SW480 (cell line): ENCODE measurements around the gene MFSD2B.
"Not testable (repeated sequence)": the region's sequence is repeated elsewhere in the genome, so short reads cannot be mapped to it uniquely, and the experiment has no call there.

ENCODE experiments used
- DNase-seq: peaks from one replicate; pipeline ENCODE4 v3.0.0-alpha.2; 2016; ENCODE audit warnings: low spot score

Gene MFSD2B, protein sequence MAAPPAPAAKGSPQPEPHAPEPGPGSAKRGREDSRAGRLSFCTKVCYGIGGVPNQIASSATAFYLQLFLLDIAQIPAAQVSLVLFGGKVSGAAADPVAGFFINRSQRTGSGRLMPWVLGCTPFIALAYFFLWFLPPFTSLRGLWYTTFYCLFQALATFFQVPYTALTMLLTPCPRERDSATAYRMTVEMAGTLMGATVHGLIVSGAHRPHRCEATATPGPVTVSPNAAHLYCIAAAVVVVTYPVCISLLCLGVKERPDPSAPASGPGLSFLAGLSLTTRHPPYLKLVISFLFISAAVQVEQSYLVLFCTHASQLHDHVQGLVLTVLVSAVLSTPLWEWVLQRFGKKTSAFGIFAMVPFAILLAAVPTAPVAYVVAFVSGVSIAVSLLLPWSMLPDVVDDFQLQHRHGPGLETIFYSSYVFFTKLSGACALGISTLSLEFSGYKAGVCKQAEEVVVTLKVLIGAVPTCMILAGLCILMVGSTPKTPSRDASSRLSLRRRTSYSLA

DNA sequence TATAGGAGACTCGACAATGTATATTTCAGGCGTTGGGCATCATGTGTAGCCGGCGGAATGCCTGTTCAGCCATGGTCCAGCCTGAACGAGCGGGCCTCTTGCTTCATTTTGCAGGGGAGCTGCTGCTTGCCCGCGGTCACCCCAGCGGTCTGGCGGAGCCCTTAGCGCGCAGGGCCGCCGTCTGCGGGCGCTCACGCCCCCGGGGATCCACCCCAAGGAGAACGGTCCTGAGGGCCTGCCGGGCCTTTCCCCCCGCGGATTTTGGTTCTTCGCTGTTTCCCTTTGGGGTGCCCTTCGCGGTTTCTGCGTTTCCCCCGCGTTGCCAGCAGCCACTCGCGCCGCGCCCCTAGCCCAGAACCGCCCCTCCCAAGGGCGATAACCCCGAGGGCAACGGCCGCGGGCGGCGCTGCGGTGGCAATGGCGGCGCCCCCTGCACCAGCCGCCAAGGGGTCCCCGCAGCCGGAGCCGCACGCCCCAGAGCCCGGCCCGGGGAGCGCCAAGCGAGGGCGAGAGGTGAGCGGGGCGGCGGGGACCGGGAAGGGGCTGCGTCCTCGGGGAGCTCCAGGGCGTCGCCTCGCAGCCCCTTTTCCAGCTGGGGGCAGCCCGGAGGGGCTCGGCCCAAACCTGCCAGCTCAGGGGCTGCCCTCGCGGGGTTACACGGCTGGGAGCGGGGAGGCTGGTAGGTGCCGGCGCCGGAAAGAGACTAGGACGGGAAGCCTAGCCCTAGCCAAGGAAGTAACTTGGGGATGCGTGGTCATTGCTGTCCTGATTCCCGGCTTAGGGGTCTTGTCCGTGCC lies at the start of gene MFSD2B:
Gene MFSD2B, plus strand, starts transcription at position 406 of the 797 bp plus-strand sequence. Its CDS starts 12 bp downstream, at position 418.
- peak; percentile 20 for DNase-seq

DNA sequence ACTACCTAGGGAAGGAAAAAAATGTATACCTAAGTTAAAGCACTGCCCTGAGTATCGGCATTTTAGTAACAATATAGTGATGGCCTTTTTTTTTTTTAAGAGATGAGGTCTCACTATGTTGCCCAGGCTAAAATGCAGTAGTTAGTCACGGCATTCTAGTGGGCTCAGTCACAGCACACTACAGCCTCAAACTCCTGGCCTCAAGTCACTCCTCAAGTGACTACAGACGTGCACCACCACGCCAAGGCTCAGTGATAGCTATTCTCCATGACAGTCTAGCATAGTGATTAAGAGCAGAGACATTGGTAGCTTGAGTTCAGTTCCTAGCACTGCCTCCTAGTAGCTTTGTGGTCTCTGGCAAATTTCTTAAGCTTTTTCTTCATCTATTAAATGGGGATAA lies 42.0 kb upstream of the MFSD2B start:
- no peak for DNase-seq

DNA sequence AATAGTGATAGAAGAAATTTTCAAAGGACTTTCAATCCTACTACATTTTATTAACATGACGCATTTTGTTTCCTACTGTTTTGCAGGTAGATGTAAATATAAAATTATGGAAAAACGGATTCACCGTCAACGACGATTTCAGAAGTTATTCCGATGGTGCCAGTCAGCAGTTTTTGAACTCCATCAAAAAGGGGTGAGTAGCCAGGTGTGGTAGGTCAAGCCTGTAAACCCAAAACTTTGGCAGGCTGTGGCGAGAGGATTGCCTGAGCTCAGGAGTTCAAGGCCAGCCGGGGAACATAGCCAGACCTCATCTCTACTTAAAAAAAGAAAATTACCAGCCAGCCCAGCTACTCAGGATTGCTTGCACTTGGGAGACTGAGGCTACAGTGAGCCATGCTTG lies 33.0 kb upstream of the MFSD2B start:
- DNase-seq = no peak

DNA sequence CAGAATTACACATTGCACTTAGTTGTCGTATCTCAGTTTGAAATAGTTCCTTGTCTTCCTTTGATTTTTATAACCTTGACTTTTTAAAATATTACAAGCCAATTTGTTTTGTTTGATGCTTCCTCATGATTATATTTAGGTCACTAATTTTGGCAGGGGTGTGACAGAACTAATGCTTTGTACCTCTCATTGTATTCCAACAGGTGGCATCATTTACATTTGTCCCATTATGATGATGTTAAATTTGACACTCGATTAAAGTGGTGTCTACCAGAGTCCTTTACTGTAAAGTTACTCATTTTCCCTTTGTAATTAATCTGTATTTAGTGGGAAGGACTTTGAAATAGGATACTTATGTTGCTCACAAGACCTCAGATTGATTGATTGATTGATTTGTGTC lies 21.5 kb upstream of the MFSD2B start:
- DNase-seq = peak; percentile 51

DNA sequence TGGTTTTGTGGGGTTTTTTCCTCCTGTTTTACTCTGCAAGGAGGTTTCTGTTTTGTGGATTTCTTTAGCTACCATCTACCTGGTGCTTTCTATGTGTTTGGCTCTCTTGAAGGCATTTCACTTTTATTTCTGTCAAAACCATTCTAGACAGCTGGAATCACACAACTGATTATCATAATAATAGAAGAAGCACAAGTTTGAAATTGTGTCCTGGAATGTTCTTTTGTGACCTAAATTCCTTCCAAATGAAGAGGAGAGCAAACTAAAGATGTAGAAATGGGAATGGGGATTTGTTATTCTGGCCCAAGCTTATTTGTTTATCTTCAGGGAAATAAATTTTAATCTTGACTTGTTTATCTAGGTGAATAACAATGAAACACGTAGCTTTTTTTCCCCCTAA lies 17.0 kb upstream of the MFSD2B start:
- no peak for DNase-seq

DNA sequence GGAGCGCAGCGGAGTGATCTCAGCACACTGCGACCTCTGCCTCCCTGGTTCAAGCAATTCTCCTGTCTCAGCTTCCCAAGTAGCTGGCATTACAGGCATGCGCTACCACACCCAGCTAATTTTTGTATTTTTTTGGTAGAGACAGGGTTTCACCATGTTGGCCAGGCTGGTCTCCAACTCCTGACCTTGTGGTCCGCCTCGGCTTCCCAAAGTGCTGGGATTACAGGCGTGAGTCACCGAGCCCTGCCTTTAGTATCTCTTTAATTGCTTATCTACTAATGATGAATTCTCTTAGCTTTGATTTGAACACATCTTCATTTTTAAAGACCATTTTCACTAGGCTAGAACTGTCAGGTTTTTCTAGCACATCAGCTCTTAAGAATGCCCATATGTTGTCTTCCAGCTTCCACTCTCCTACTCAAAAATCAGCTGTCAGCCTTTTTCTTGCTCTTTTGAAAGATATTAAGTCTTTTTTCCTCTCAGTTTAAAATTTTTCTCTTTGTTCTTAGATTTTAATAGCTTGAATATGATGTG lies 16.1 kb upstream of the MFSD2B start:
- no peak for DNase-seq

DNA sequence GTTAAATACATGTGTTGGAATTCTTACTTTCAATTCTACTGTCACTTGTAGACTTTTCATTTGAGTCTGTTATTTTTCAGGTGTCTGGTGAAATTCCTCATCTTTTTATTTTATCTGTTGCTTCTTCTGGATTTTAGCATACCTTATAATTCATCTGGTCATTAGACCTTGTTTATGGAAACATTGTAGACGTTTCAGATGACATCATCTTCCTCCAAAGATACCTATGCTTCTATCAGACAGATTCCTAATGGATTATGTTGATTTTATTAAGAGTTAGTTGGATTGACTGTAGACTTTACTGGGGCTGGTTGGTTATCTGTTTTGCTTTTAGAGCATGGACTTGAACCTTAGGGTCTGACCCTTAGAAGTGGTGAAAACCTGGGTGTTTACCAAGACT lies 15.3 kb upstream of the MFSD2B start:
- DNase-seq = no peak

DNA sequence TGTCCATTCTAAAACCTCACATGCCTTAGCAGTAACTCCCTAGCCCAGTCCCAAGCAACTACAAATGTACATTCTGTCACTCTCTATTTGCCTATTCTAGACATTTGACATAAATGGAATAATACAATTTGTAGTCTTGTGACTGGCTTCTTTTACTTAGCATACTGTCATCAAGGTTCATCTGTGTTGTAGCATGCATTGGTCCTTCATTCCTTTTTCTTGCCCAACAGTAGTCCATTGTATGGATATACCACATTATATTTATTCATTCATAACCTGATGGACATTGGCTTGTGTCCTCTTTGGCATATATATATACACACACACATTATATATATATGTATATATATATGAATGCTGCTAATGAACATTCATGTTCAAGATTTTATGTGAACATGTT lies 2.2 kb upstream of the MFSD2B start:
- DNase-seq = no peak

DNA sequence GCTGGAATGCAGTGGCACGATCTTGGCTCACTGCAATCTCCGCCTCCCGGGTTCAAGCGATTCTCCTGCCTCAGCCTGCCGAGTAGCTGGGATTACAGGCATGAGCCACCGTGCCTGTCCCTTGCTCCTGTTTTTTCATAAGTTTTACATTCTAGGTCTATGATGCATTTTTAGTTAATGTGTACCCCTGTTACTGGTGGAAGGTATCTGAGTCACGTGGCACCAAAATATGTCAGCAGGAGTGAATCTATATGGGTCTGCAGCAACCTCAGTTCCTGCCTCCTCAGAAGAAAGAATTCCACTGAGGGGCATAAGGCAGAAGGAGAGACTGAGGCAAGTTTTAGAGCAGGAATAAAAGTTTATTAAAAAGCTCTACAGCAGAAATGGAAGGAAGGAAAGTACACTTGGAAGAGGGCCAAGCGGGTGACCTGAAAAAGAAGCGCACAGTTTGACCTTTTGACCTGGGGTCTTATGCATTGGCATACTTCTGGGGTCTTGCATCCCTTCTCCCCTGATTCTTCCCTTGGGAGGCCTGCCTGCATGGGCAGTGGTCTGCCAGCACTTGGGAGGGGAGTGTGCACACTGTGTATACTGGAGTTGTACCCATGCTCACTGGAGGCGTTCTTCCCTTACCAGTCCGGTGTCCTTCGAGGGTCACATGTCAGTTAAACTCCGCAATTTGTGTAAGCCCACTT lies 1.1 kb upstream of the MFSD2B start:
- DNase-seq = no peak

DNA sequence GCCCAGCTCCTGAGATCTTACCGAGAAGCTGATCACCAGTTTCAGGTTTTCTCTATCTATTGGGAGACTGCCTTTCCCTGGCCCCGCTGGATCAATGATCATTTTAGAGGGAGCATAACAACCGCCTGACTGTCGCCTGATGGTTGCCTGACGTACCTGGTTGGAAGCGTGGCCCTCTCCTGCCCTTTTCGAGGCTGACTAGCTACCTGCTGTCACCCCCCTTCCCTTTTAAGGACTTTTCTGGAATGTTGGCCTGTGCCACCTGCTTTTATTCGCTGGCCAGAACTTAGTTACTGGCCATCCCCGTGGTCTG lies 562 bp upstream of the MFSD2B start:
- no peak for DNase-seq

DNA sequence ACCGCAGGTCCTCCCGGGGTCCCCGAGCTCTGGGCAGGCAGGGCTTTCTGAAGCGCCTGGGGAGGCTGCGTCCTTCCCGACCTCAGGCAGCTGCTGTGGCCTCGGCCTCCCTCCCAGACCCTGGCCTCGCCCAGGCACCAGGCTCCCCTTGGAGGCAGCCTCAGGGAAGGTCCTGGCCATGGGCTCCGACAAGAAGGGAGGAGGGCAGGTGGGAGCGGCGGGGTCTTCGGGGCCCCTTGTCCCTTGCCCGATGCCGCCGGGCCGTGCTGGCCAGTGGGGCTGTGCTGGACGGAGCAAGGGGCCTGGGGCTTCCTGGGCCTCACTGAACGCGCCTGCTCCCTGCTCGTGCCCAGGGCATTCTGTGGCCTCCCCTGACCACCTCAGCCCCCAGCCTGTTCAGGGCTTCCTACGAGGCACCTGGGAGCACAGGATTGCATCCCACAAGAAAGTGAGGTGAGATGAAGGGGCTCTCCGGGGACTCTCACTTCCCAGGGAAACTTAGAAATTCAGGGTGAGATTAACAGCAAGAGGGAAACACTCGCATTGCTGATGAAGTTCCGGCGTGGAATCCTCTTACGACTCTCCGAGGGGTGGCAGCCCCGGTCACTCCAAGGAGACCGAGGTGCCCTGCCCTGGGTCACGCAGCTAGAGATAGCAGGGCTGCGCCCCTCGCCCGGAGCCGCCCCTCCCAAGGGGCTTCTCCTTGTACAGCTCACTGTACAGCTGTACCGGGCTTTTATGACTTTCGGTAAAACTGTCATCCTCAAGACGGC lies 778 bp downstream of the MFSD2B start:
- no peak for DNase-seq

DNA sequence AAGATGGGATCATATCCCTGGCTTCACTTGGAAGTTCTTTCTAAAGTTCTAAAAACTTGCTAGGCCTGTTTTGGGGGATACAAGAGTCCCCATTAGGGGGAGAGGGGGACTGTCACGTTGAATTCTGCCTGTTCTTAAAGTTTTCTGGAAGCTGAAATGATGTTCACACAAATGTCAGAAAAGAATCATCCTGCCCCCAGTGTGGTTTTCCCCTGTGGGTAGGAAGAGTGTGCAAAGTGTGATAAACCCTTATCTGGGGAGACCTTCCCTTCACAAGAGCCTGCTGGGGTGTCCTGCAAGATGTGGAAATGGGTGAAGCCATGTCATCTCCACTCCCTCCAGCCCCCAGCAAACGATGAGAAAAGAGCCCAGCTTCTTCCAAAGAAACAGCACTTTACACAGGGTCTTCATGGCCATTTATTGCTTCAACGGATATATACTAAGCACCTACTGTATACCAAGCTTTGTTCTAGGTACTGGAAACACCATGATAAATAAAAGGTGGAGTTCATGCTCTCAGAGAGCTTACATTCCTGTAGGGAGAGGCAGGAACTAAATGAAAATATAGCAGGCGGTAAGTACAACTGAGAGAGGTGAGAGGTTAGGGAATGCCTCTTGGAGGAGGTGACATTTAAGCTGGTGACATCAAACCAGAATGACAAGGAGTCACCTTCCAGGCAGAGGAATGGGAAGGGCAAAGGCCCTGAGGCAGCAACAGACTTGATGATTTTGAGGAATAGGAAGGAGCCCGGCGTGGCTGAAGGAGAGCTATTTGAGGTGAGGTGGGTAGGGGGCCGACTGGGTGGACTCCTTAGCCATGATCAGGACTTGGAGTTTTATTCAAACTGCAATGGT lies 1.6 kb downstream of the MFSD2B start:
- DNase-seq = no peak

DNA sequence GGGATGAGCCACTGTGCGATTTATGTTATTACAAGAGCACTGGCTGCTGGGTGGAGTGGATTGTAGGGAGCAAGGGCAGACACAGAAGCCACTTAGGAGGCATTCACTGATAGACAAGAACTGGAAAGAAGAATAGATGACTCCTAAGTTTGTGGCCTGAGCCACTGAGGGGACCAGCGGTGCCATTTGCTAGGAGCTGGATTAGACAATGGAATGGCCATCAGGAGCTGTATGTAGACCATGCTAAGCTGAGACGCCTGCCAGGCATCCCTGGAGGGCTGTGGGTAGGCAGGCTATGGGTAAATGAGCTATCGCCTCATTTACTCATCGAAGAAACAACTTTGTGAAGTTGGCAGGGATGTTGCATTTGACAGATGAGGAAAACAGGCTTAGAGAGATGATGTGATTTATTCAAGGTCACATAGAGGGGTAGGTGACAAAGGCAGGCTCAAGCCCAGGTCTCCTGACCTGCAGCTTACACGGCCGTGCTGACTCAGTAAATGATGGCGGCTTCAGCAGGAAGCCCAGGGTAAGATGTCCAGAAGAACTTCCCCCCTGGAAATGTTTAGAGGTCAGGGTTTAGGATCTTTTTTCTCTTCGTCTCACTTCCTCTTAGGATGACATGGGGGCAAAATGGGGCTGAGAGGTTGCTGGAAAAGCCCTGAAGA lies 2.8 kb downstream of the MFSD2B start:
- DNase-seq = no peak

DNA sequence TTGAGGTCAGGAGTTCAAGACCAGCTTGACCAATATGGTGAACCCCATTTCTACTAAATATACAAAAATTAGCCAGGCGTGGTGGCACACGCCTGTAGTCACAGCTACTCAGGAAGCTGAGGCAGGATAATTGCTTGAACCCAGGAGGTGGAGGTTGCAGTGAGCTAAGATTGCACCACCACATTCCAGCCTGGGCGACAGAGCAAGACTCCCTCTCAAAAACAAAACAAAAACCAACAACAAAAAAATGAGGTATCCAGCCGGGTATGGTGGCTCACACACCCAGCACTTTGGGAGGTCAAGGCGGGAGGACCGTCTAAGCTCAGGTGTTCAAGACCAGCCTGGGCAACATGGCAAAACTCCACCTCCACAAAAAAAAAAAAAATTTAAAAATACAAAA lies 5.0 kb downstream of the MFSD2B start:
- not testable (repeated sequence) for DNase-seq

DNA sequence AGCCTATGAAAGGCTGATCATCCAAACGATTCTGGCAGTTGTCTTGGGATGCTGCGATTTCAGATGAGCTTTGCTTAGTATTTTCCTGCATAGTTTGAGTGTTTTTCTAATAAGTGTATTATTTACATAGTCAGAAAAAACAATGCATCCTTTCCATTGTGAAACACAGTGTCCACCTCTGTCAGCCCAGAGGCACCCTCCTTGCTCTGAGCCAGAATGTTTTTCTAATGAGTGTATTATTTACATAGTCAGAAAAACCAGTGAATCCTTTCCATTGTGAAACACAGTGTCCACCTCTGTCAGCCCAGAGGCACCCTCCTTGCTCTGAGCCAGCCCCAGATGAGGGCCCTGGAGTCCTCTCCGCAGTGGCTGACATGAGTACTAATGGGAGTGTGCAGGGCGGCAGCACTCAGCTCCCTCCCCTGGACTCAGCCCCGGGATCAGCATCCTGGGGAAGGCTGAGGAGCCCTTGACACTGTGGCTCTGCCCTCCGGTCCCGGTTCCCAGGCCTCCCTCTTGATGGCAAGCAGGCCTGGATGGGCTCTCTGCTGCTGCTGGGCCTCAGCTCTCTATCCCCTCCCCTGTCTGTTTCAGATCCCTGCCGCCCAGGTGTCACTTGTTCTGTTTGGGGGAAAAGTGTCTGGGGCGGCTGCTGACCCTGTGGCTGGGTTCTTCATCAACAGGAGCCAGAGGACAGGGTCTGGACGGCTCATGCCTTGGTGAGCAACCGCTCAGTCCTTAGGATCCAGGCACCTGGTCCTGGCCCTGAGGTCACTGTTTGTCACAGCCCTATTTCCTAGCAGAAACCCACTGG lies 5.9 kb downstream of the MFSD2B start:
- peak; percentile 71 for DNase-seq

DNA sequence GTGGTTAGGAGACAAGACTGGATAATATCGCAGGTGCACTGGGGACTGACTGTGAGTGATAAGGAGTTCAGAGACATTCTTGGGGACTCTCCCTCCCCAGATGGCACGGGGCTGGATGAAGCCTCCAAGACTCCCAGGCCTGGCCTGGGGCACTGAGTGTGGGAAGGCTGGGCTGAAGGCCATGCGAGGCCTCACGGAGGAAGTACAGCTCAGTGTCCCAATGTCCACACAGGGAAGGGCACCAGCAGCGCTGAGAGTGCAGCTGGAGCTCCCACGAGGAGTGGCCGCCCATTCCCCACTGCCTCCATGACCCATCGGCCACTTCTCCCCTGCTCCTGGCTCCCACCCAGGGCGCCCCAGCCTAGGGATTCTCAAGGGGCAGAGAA lies 6.5 kb downstream of the MFSD2B start:
- no peak for DNase-seq

DNA sequence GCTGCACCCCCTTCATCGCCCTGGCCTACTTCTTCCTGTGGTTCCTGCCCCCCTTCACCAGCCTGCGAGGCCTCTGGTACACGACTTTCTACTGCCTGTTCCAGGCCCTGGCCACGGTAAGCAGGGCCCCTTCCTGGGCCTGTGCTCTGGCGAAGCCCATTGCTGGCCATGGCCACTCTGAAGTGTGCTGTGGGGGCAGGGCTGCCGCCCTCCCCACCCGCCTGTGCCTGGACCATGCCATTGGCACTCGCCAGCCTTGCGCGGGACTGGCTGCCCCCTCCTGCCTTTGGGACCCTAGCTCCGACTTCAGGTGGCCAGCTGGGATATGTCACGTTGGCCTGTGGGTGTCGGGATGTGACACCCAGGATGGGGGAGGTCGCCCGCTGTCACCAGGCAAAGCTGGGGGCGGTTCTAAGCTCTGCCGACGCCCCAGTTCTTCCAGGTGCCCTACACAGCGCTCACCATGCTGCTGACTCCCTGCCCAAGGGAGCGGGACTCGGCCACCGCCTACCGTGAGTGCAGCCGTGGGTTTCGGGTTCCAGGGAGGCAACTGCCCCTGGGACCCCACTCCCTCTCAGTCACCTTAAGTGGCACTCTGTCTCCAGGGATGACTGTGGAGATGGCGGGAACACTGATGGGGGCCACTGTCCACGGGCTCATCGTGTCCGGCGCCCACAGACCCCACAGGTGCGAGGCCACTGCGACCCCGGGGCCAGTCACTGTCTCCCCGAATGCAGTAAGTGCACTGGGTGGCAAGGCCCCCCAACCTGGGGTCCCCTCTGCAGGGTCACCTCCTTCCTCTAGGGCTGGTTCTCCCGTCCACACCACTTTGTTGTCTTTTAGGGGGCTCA lies 7.2 kb downstream of the MFSD2B start:
- no peak for DNase-seq

DNA sequence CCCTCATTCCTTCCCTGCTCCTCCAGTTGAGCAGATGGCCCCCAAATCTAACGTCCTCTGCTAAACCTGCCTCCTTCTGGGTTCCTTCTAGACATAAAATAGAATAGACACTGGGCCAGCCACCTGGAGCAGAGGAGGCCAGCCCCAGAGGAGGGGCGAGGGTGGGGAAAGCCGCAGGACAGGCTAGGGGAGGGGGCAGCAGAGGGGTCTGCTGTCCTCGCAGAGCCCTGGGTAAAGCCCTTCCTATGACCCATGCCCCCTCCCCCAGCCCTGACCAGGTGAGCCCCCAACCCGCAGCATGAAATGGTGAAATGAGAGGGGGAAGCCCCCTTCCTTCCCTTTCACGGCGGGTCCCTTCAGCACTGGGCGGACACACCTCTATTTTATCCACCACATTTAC lies 7.8 kb downstream of the MFSD2B start:
- no peak for DNase-seq
